OCI-LY3 (cell line): ENCODE results near the gene CPA3.

ENCODE experiments used
- EZH2phosphoT487 ChIP-seq: fragments of 200-600 bp; shearing (Covaris generic); IDR thresholded peaks from 2 replicates; pipeline ENCODE4 v1.6.1; 2018; ENCODE audit warnings: antibody characterized with exemption, mixed run types, low read depth
- TF ChIP-seq, protein P1 (sequence below): fragments of 200-600, 300-600 bp; sonication (generic); IDR thresholded peaks from 2 replicates; pipeline ENCODE4 v1.5.1; 2014; ENCODE audit warnings: antibody characterized with exemption, low read length, low read depth

DNA sequence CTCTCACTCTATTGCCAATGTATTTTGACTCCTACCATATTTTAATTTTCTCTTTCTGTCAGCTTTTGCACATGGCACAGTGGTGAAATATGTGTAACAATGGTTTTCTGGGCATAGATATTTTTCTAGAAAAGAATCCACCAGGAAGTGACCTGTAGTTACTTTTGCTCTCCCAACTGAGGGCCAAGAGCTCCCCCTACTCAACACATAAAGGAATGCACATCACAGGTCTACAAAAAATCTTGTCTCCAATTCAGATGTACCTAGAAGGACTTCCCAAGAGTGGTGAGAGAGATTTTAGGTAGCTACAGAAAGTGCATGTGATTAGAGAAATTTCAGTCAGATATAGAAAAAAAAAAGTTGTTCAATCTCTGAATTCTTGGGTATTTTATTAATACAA is 15.6 kb downstream of the CPA3 start:
- TF ChIP-seq, protein P1, sequence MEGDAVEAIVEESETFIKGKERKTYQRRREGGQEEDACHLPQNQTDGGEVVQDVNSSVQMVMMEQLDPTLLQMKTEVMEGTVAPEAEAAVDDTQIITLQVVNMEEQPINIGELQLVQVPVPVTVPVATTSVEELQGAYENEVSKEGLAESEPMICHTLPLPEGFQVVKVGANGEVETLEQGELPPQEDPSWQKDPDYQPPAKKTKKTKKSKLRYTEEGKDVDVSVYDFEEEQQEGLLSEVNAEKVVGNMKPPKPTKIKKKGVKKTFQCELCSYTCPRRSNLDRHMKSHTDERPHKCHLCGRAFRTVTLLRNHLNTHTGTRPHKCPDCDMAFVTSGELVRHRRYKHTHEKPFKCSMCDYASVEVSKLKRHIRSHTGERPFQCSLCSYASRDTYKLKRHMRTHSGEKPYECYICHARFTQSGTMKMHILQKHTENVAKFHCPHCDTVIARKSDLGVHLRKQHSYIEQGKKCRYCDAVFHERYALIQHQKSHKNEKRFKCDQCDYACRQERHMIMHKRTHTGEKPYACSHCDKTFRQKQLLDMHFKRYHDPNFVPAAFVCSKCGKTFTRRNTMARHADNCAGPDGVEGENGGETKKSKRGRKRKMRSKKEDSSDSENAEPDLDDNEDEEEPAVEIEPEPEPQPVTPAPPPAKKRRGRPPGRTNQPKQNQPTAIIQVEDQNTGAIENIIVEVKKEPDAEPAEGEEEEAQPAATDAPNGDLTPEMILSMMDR = peak; percentile 43
- no peak for TF ChIP-seq EZH2phosphoT487
